Breast epithelium (tissue), 4 donors: ENCODE data around the gene CLDN7. TPM values are rescaled to one million over a fixed set of nuclear protein-coding genes. Genes with fewer than 3 reads are reported as not detected.

Source experiments
- DNase-seq, 2 donors: peaks; one replicate each; pipeline ENCODE4 v3.0.0-alpha.2; 2019; ENCODE audit warnings: low spot score in 2 of 2
- H3K27ac ChIP-seq, 2 donors: fragments of 200-600 bp; sonication (generic) in 1 of 2; one replicate each; pipeline ENCODE4 v1.5.1; 2016 to 2019; ENCODE audit warnings: mild to moderate bottlenecking in 1 of 2
- H3K27me3 ChIP-seq, 2 donors: fragments of 200-600 bp; sonication (generic) in 1 of 2; one replicate each; pipeline versions ENCODE4 v1.5.1 to v1.6.0; 2017 to 2019; ENCODE audit warnings: control low read depth in 1 of 2, mild to moderate bottlenecking in 1 of 2
- H3K36me3 ChIP-seq: fragments of 200-600 bp; one replicate; pipeline ENCODE4 v1.5.1; 2019
- H3K4me1 ChIP-seq, 2 donors: fragments of 200-600 bp; sonication (generic); one replicate each; pipeline ENCODE4 v1.5.1; 2016 to 2019; ENCODE audit warnings: control low read depth in 1 of 2
- H3K4me3 ChIP-seq, 3 donors: fragments of 200-600 bp; sonication (generic); 1 replicate in 2 of 3; 2 replicates in 1 of 3; pipeline ENCODE4 v1.5.1; 2016 to 2019; ENCODE audit warnings: mild to moderate bottlenecking in 3 of 3, moderate library complexity in 2 of 3
- H3K9me3 ChIP-seq, 2 donors: fragments of 200-600 bp; sonication (generic) in 1 of 2; one replicate each; pipeline ENCODE4 v1.5.1; 2016 to 2019; ENCODE audit warnings: control low read depth in 1 of 2
- CTCF ChIP-seq, 3 donors: fragments of 450-650 bp; IDR thresholded peaks; one replicate each; pipeline ENCODE4 v1.5.1; 2016 to 2017; ENCODE audit warnings: antibody characterized with exemption in 3 of 3, mild to moderate bottlenecking in 3 of 3, moderate library complexity in 3 of 3
- POLR2A ChIP-seq: fragments of 450-650 bp; IDR thresholded peaks from one replicate; pipeline ENCODE4 v1.6.1; 2016; ENCODE audit warnings: antibody characterized with exemption, mild to moderate bottlenecking, moderate library complexity
- POLR2AphosphoS5 ChIP-seq, 3 donors: sonication (generic); formaldehyde crosslinking; IDR thresholded peaks; one replicate each; pipeline ENCODE4 v1.6.1; 2017; ENCODE audit warnings: antibody characterized with exemption in 3 of 3
- intact Hi-C: fragments of 100-400 bp; cut with DNase I; formaldehyde crosslinking; loops from one replicate; pipeline ENCODE4 v1.15.1; 2023; ENCODE audit warnings: low total_unique reads
- total RNA-seq, 3 donors: library from RNA; depleted of rRNA; stranded (reverse); fragments of >200 nt; gene quantifications; one replicate each; pipeline ENCODE4 v1.1.0, GENCODE V29; 2016

CLDN7 gene
- total RNA-seq, 3 donors from 2014 or later = 5.4 to 95.9 (median 60.0) TPM

GRCh38 chr17:7224661-7225111 is 37.6 kb downstream of the CLDN7 start:
- Histone ChIP-seq H3K36me3 (no peaks in the 10 kb centered on the region), H3K4me1 (peaks cover 4 to 9% of the 10 kb centered on the region in 2 donors), H3K9me3 (no peaks in the 10 kb centered on the region), H3K4me3 (no peak overlapping the region), H3K27ac (no peak overlapping the region), H3K27me3 (no peaks in the 10 kb centered on the region)
- TF ChIP-seq CTCF (IDR thresholded peaks at IDR 0.05) = no peak
- no peak for TF ChIP-seq POLR2AphosphoS5 (IDR thresholded peaks at IDR 0.05)
- no peak for TF ChIP-seq POLR2A
- no peak for DNase-seq
- intact Hi-C loops = no loop called here

- Histone ChIP-seq H3K4me1 (peaks cover 4 to 13% of the 10 kb centered on the region in 2 donors), H3K4me3 (no peak overlapping the region), H3K27me3 (no peaks in the 10 kb centered on the region), H3K27ac (no peak overlapping the region), H3K9me3 (no peaks in the 10 kb centered on the region), H3K36me3 (no peaks in the 10 kb centered on the region)
- TF ChIP-seq POLR2AphosphoS5 (IDR thresholded peaks at IDR 0.05) = no peak
- TF ChIP-seq POLR2A = no peak
- no peak for TF ChIP-seq CTCF (IDR thresholded peaks at IDR 0.05)
- no peak for DNase-seq
- intact Hi-C loops = no loop called here
Observed at GRCh38 chr17:7224110-7224509, 38.2 kb downstream of the CLDN7 start.

- Histone ChIP-seq H3K27ac (peak overlapping the region in 1 of 2 donors; percentile 26), H3K9me3 (no peaks in the 10 kb centered on the region)
Observed at GRCh38 chr17:7223375-7223774, 38.9 kb downstream of the CLDN7 start.

GRCh38 chr17:7222972-7223292 is 39.3 kb downstream of the CLDN7 start:
- no peaks in the 10 kb centered on the region for H3K36me3 ChIP-seq
- TF ChIP-seq POLR2AphosphoS5 (IDR thresholded peaks at IDR 0.05) (no peak), POLR2A (no peak), CTCF (IDR thresholded peaks at IDR 0.05) (no peak)
- no peak for DNase-seq
- peak overlapping the region in 1 of 2 donors; percentile 26 for H3K27ac ChIP-seq
- H3K4me1 ChIP-seq = peaks cover 4 to 20% of the 10 kb centered on the region in 2 donors
- intact Hi-C loops = no loop called here
- no peaks in the 10 kb centered on the region for H3K27me3 ChIP-seq
- no peaks in the 10 kb centered on the region for H3K9me3 ChIP-seq
- H3K4me3 ChIP-seq = no peak overlapping the region

More at GRCh38 chr17:7223375-7223774, 38.9 kb downstream of the CLDN7 start:
- DNase-seq = no peak
- H3K4me3 ChIP-seq = no peak overlapping the region
- TF ChIP-seq POLR2A (no peak), POLR2AphosphoS5 (IDR thresholded peaks at IDR 0.05) (no peak), CTCF (IDR thresholded peaks at IDR 0.05) (no peak)
- H3K4me1 ChIP-seq = peaks cover 4 to 16% of the 10 kb centered on the region in 2 donors
- H3K27me3 ChIP-seq = no peaks in the 10 kb centered on the region
- intact Hi-C loops = no loop called here
- H3K36me3 ChIP-seq = no peaks in the 10 kb centered on the region

GRCh38 chr17:7222093-7222971 is 39.9 kb downstream of the CLDN7 start:
- H3K36me3 ChIP-seq = no peaks in the 10 kb centered on the region
- H3K27ac ChIP-seq = peak overlapping the region; percentile 100
- H3K4me3 ChIP-seq = peak overlapping the region in 1 of 3 donors; percentile 98
- intact Hi-C loops = no loop called here
- H3K9me3 ChIP-seq = no peaks in the 10 kb centered on the region
- TF ChIP-seq POLR2A = no peak
- no peak for TF ChIP-seq POLR2AphosphoS5 (IDR thresholded peaks at IDR 0.05)
- no peak for TF ChIP-seq CTCF (IDR thresholded peaks at IDR 0.05)
- H3K27me3 ChIP-seq = no peaks in the 10 kb centered on the region
- DNase-seq = no peak
- peaks cover 4 to 23% of the 10 kb centered on the region in 2 donors for H3K4me1 ChIP-seq
